PC-3 (cell line): ENCODE data around the gene DCAKD. TPM values are rescaled to one million over a fixed set of nuclear protein-coding genes. Genes with fewer than 3 reads are reported as not detected.

Experiments
- ATAC-seq: fragments of 200-7000 bp; cut with Tn5 transposase; 2 replicates; pipeline ENCODE4 v1.9.1; 2020; ENCODE audit warnings: mild to moderate bottlenecking, moderate library complexity
- BruUV-seq: library from RNA; stranded (reverse); fragments of 400-500 nt; replicated peaks from 2 replicates; lab custom pipeline; 2021; lab: Mats Ljungman, UMichigan
- CTCF ChIA-PET: fragments of 300-600 bp; sonication (Branson Sonifier 250); formaldehyde crosslinking; loops from one replicate; lab custom pipeline; 2022; ENCODE audit warnings: antibody characterized with exemption; lab: Charles Lee
- POLR2A ChIA-PET: fragments of 300-600 bp; sonication (Branson Sonifier 250); formaldehyde crosslinking; loops from one replicate; lab custom pipeline; 2022; ENCODE audit warnings: antibody characterized with exemption; ENCODE audit not compliant: unreplicated experiment; lab: Charles Lee
- DNase-seq: peaks from one replicate; pipeline ENCODE4 v3.0.0-alpha.2; 2015
- H2AFZ ChIP-seq: fragments of 300-600 bp; sonication (generic); 2 replicates; pipeline ENCODE4 v1.6.0; 2016; ENCODE audit warnings: antibody characterized with exemption, low read length
- H3F3A ChIP-seq: fragments of 300-600 bp; sonication (generic); one replicate; pipeline ENCODE4 v1.6.0; 2017; ENCODE audit warnings: antibody characterized with exemption, low read length, control low read depth, mild to moderate bottlenecking; ENCODE audit not compliant: unreplicated experiment
- H3K27ac ChIP-seq: fragments of 300-600 bp; sonication (generic); 2 replicates; pipeline ENCODE4 v1.5.1; 2016; ENCODE audit warnings: mild to moderate bottlenecking, low read length
- H3K27me3 ChIP-seq: fragments of 300-600 bp; sonication (generic); 2 replicates; pipeline ENCODE4 v1.6.1; 2016; ENCODE audit warnings: low read length, mixed read lengths
- H3K36me3 ChIP-seq: fragments of 300-600 bp; sonication (generic); 2 replicates; pipeline ENCODE4 v1.6.1; 2016; ENCODE audit warnings: low read depth, mixed run types, low read length, mixed read lengths
- H3K4me1 ChIP-seq: fragments of 300-600 bp; sonication (generic); 2 replicates; pipeline ENCODE4 v1.5.1; 2016; ENCODE audit warnings: low read length; ENCODE audit not compliant: insufficient read depth
- H3K4me2 ChIP-seq: fragments of 300-600 bp; sonication (generic); 2 replicates; pipeline ENCODE4 v1.6.0; 2016; ENCODE audit warnings: low read length
- H3K4me3 ChIP-seq: fragments of 300-600 bp; sonication (generic); 2 replicates; pipeline ENCODE4 v1.5.1; 2016; ENCODE audit warnings: mild to moderate bottlenecking, low read length, mixed read lengths
- H3K79me2 ChIP-seq: fragments of 300-600 bp; sonication (generic); 2 replicates; pipeline ENCODE4 v1.6.1; 2017; ENCODE audit warnings: low read length, mixed read lengths
- H3K9ac ChIP-seq: fragments of 300-600 bp; sonication (generic); 2 replicates; pipeline ENCODE4 v1.6.0; 2016; ENCODE audit warnings: mild to moderate bottlenecking, low read length
- H3K9me2 ChIP-seq: fragments of 300-600 bp; sonication (generic); replicated peaks from 2 replicates; pipeline ENCODE4 v1.6.1; 2016; ENCODE audit warnings: mixed run types, low read length, mixed read lengths
- H3K9me3 ChIP-seq: fragments of 300-600 bp; sonication (generic); 2 replicates; pipeline ENCODE4 v1.6.1; 2016; ENCODE audit warnings: low read length, mixed read lengths
- H4K20me1 ChIP-seq: fragments of 300-600 bp; sonication (generic); 2 replicates; pipeline ENCODE4 v1.6.1; 2016; ENCODE audit warnings: low read length, mixed read lengths
- EZH2 ChIP-seq: fragments of 300-600 bp; sonication (generic); IDR thresholded peaks from one replicate; pipeline ENCODE4 v1.6.1; 2017; ENCODE audit warnings: antibody characterized with exemption, mild to moderate bottlenecking, low read length; ENCODE audit not compliant: unreplicated experiment
- EZH2phosphoT487 ChIP-seq: fragments of 300-600 bp; sonication (generic); IDR thresholded peaks from 2 replicates; pipeline ENCODE4 v1.6.1; 2018; ENCODE audit warnings: mild to moderate bottlenecking, antibody characterized with exemption, low read length, borderline replicate concordance
- intact Hi-C: fragments of 100-400 bp; cut with micrococcal nuclease; formaldehyde crosslinking; loops from 2 replicates; pipeline ENCODE4 v1.9.0; 2023
- total RNA-seq: library from RNA; depleted of rRNA; stranded (reverse); fragments of >200 nt; gene quantifications from 2 replicates; pipeline ENCODE4 v1.2.3, GENCODE V29; 2014
- TF ChIP-seq, protein P1 (sequence below): fragments of 300-600 bp; sonication (generic); conservative IDR thresholded peaks from 2 replicates; pipeline ENCODE4 v1.5.1; 2017; ENCODE audit warnings: antibody characterized with exemption, low read depth, mild to moderate bottlenecking, low read length

Gene DCAKD
- total RNA-seq, 1 experiment from 2014 or later = 56.2 TPM

DNA sequence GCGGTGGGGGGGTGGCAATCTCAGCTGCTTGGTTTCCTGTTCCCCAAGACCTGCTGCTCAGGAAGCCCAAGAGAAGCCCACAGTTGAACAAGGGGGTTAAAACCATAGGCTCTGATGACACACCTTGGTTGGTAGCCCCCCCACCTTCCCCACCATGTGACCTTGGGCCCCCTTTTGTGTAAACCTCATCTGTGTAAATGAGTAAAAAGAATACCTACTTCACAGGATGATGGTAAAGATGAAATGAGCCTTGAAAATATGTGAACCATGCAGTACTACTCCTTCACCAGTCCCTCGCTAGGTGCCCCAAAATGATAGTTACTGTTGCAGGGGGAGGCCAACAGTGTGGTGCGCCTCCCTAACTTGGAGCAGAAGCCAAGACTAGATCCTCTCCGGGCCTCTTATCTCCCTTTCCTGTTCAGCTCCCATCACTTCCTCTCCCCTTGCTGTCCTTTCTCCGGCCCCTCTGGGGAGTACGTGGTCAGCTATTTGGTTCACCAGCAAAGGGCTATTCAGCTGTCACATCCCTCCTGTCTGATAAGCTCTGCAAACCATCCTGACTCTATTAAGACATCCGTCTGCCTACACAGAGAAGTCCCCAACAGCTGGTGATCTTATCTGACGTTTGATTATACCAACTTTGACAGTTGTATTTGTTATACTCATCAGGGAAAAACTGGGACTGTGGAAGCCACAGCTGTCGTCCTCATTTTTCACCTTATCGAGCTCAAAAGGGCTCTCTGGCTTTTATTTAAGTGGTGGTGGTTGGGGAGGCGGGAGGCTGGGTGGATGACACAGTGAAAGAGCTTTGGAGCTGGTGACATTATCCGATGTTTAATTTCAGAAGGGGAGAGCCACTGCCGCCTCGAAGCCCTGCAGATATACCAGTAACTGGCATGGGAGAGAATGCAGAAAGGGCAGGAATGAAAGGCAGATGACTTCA, 19.9 kb downstream of the DCAKD start:
- no peaks in the 10 kb centered on the region for H3K9me3 ChIP-seq
- no peak for DNase-seq
- H3K36me3 ChIP-seq = peaks cover 19% of the 10 kb centered on the region; the same call in 1 of the 2 replicates
- no peak overlapping the region for H3K9ac ChIP-seq
- no peaks in the 10 kb centered on the region for H3K4me1 ChIP-seq
- intact Hi-C loops = no loop called here
- H3F3A ChIP-seq = no peaks in the 10 kb centered on the region
- TF ChIP-seq EZH2 = no peak
- no peak for TF ChIP-seq EZH2phosphoT487
- TF ChIP-seq, protein P1, sequence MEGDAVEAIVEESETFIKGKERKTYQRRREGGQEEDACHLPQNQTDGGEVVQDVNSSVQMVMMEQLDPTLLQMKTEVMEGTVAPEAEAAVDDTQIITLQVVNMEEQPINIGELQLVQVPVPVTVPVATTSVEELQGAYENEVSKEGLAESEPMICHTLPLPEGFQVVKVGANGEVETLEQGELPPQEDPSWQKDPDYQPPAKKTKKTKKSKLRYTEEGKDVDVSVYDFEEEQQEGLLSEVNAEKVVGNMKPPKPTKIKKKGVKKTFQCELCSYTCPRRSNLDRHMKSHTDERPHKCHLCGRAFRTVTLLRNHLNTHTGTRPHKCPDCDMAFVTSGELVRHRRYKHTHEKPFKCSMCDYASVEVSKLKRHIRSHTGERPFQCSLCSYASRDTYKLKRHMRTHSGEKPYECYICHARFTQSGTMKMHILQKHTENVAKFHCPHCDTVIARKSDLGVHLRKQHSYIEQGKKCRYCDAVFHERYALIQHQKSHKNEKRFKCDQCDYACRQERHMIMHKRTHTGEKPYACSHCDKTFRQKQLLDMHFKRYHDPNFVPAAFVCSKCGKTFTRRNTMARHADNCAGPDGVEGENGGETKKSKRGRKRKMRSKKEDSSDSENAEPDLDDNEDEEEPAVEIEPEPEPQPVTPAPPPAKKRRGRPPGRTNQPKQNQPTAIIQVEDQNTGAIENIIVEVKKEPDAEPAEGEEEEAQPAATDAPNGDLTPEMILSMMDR = no peak
- no peaks in the 10 kb centered on the region for H4K20me1 ChIP-seq
- no peaks in the 10 kb centered on the region for H3K9me2 ChIP-seq
- CTCF ChIA-PET = interaction anchor here (0.5 kb wide), 1 partner anchor 115 kb away, joined by 3 read pairs; no protein-coding TSS in a partner anchor
- no peaks in the 10 kb centered on the region for H3K27me3 ChIP-seq
- no peak overlapping the region for H2AFZ ChIP-seq
- BruUV-seq = no TSS peak
- H3K4me3 ChIP-seq = no peak overlapping the region
- no peak overlapping the region for H3K4me2 ChIP-seq
- no peak overlapping the region for H3K27ac ChIP-seq
- H3K79me2 ChIP-seq = no peaks in the 10 kb centered on the region
- POLR2A ChIA-PET = interaction anchor here (0.5 to 0.6 kb wide), 2 partner anchors 9 to 29 kb away, joined by 3 read pairs; partner anchors contain the start of gene NMT1
- ATAC-seq = no peak

DNA sequence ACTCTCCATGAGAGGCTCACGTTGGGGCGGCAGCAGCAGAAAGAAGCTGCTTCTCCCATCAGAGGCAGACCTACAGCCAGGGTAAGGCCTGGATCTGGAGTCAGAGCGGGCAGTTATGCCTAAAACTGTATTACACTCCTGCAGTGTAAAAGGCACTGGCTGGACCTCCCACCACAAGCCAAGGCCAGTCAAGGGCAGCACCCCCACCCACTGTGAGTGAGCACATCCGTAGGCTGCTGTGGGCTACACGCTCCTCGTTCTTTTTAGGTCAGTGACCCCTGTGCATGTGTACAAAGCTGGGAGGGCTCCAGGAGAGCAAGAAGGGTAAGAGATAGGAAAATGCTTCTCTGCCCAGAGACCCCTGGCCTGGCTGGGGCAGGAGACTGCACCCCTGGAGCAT, 20.7 kb downstream of the DCAKD start:
- BruUV-seq = no TSS peak
- no peak overlapping the region for H2AFZ ChIP-seq
- intact Hi-C loops = no loop called here
- no peak overlapping the region for H3K27ac ChIP-seq
- no peak overlapping the region for H3K9ac ChIP-seq
- no peaks in the 10 kb centered on the region for H3K9me2 ChIP-seq
- TF ChIP-seq, protein P1 = no peak
- TF ChIP-seq EZH2phosphoT487 (no peak), EZH2 (no peak)
- H3K4me3 ChIP-seq = no peak overlapping the region
- no peaks in the 10 kb centered on the region for H4K20me1 ChIP-seq
- POLR2A ChIA-PET = no interaction called here
- DNase-seq (no peak), ATAC-seq (no peak)
- H3K36me3 ChIP-seq = peaks cover 19% of the 10 kb centered on the region; the same call in 1 of the 2 replicates
- H3K4me2 ChIP-seq = no peak overlapping the region
- no peaks in the 10 kb centered on the region for H3F3A ChIP-seq
- H3K4me1 ChIP-seq = no peaks in the 10 kb centered on the region
- no peaks in the 10 kb centered on the region for H3K27me3 ChIP-seq
- H3K9me3 ChIP-seq = no peaks in the 10 kb centered on the region
- CTCF ChIA-PET = no interaction called here
- H3K79me2 ChIP-seq = no peaks in the 10 kb centered on the region
